COLO668 (cell line): ENCODE results near the gene IRGQ.
"Not testable (repeated sequence)": the region's sequence is repeated elsewhere in the genome, so short reads cannot be mapped to it uniquely, and the experiment has no call there.

Experiments used
- DNase-seq: peaks from one replicate; lab custom pipeline; 2025; ENCODE audit not compliant: unreplicated experiment; lab: John Stamatoyannopoulos, UW

The IRGQ gene

GRCh38 chr19:43625918-43626579 is 30.1 kb upstream of the IRGQ start:
- peak; percentile 5 for DNase-seq

- peak; percentile 44 for DNase-seq
Measured at GRCh38 chr19:43624933-43625332, 29.0 kb upstream of the IRGQ start.

DNA sequence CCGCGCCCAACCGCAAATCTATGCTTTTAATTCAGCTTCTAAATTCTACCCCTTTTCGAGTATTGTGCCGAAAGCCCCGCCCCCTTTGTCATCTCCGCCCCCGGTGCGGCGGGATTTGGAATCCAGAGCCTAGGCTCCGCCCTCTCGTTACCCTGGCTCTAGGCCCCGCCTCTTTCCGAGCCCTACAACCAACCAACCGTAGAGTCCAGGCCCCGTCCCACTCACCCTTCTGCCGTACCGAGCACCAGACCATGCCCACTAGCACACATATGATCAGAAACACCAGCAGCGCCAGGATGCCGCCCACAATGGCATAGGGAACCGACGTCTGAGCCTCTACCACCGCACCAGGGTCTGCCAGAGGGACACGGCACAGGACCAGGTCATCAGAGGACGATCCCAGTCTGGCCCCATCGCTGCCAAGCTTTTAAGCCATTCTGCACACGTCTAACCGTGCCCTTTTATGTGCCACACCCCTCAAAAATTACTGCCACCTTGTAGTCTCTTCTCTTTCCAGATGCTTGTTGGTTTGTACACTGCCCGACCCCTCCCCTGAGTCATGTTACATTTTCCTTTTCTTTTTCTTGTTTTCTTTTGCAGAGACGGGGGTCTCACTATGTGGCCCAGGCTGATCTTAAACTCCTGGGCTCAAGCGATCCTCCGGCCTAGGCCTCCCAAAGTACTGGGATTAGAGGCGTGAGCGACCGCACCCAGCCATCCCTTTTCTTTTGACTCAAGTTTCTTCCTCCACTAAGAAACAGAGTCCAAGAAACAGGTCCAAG is 28.1 kb upstream of the IRGQ start:
- no peak for DNase-seq

DNA sequence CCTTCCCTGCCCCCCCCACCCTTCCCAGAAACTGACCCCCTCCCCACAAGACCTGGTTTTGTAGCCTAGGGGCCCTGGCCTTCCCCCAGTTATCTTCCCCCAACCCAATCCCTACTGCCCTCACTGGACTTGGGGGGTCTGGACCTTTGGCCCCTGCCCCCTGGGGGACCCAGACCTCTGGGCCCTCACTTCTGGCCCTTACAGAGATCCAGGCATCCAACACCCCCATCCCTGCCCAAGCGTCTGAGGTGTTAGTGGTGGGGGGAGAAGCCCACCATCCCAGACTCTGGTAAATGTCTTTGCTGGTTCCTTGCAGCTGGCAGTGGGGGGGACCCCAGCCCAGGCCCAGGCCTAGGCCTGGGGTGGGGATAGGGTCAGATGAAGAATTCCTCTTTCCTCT is 27.0 kb upstream of the IRGQ start:
- DNase-seq = no peak

- no peak for DNase-seq
Measured at GRCh38 chr19:43622070-43622469, 26.1 kb upstream of the IRGQ start.

GRCh38 chr19:43620061-43621001 is 24.4 kb upstream of the IRGQ start:
- no peak for DNase-seq

- DNase-seq = peak; percentile 87
Measured at GRCh38 chr19:43619262-43620060, 23.5 kb upstream of the IRGQ start, which contains the start of gene ZNF428. ZNF428 (minus strand) TSS chr19:43619629; CDS start chr19:43614304, 5,325 bp downstream.

GRCh38 chr19:43618921-43619261 is 23.0 kb upstream of the IRGQ start:
- peak; percentile 68 for DNase-seq

- no peak for DNase-seq
Measured at GRCh38 chr19:43616954-43617353, 21.0 kb upstream of the IRGQ start.

DNA sequence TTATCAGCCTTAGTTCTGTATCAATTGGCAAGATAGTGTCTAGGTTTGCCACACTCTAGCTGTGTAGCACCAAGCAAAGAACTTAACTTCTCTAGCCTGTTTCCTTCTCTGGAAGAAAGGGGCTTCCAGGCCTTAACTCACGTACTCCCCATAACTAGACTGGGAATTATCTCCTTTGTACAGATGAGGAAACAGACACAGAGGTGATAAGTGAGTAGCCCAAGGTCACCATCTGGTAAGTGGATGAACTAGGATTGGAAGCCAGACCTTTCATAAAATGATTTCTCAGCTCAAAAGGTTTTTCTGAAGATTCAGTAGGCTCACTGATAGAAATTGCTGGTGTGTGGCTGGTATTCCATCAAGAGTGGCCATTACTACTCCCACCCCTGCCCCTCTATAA is 20.4 kb upstream of the IRGQ start:
- no peak for DNase-seq

DNA sequence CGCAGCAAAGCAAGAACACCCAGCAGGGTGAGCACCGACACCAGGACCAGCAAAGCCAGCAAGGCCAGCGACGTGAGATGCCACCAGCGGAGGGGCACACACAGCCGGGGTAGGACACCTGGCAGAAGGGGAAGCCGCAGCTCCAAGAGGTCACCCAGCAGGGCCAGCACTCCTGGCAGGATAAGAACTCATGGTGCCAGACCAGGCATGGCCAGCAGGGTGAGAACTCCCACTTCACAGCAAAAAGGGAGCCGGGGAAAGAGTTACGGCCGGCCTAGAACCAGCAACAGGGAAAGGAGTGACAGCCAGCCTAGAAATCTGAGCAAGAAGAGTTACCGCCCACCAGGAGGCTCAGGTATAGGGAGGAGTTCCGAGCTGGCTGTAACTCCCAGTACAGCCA is 16.4 kb upstream of the IRGQ start:
- DNase-seq = no peak

DNA sequence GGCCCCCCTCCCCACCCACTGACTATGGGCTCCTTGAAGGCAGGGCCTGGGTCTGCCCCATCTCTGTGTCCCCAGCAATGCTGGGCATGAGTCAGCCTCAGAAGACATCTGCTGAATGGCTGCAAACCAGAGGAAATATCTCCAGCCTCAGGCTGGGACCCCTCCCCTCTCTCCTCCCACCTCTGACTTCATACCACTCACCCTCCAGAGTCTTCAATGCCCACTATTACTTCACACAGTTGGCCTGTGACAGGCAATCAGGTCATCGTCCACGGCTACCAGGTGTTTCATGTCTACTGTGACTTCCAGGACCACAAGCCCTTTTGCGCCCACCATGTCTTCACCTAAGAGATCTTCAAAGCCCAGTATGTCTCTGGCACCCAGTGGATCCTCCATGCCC is 15.9 kb upstream of the IRGQ start, which contains the start of gene SRRM5:
Gene SRRM5 (plus strand): TSS at position 301 of the 400 bp plus-strand sequence. CDS start 34 bp downstream, at position 335.
- DNase-seq = no peak

- no peak for DNase-seq
Measured at GRCh38 chr19:43610493-43610892, 14.6 kb upstream of the IRGQ start.

DNA sequence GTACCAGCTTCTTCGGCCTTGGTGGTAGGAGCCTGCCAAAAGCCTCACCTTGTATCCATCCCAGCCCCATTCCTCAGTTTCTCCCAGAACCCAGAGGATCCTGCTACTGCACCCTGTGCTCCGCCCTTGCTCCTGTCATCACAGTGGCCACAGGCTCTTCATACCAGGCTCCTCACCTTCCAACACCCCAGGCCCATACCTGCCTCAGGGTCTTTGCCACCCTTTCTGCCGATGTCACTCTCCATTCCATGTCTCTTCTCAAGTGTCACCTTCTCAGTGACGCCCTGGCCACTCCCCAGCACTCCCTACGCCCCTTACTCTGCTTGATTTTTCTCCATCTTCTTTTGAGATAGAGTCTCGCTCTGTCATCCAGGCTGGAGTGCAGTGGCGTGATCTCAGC is 13.9 kb upstream of the IRGQ start:
- DNase-seq = no peak

DNA sequence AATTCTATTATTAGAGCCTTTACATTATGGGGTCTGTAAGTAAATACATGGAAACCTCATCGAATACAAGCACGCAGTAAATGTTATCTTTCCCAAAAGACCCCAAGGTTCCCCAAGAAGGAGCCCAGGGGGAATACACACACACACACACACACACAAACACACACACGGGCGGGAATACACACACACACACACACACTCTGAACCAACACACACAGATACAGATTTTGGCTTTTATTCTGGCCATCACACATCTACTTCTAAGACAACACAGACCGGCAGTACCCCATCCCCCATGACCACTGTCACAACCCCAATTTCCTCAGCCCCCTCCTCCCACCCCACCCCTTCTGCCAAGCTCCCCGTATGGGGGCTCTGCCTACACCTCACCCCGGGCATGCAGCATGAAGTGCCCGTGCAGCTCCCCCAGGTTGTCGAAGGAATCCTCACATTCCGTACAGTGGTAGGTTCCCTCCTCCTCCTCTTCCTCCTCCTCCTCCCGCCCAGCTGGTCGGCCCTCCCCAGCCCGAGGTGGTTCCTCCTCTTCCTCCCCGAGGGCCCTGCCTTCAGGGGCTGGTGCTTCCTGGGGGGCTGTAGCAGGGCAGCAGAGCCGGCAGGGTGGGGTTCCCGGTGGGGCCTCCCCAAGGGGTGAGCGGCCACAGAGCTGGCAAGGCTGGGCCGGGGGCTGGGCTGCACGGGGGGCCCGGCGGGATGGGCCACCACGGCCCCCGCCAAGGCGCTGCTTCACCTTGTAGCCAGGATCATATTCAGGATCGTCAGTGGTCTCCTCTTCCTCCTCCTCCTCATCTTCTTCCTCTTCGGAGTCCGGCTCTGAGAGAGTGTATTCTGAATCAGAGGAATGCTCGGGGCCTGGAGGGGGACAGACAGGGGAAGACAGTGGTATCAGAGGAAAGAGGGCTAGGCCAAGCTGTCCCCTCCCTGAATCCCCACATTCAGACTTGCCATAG is 11.6 kb upstream of the IRGQ start:
- DNase-seq = no peak

- DNase-seq = no peak
Measured at GRCh38 chr19:43606569-43607229, 10.8 kb upstream of the IRGQ start.

DNA sequence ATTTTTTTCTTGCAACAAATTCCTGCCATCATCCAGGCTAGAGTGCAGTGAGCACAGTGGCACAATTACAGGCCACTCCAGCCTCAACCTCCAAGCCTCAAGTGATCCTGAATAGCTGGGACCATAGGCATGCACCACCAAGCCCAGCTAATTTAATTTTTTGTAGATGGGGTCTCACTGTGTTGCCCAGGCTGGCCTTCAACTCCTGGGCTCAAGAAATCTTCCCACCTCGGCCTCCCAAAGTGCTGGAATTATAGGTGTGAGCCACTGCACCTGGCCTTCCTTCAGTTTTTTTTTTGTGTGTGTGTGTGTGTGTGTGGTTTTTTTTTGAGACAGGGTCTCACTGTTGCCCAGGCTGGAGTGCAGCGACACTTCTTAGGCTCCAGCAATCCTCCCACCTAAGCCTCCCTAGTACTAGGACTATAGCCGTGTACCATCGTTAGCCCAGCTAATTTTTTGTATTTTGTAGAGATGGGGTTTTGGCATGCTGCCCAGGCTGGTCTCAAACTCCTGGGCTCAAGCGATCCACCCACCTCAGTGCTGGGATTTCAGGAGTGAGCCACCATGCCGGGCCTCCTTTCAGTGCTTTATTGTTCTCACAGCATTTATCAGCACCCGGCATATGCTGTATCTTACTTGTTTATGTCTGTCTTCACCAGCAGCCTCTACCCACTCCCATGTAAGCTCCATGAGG is 10.1 kb upstream of the IRGQ start:
- no peak for DNase-seq

DNA sequence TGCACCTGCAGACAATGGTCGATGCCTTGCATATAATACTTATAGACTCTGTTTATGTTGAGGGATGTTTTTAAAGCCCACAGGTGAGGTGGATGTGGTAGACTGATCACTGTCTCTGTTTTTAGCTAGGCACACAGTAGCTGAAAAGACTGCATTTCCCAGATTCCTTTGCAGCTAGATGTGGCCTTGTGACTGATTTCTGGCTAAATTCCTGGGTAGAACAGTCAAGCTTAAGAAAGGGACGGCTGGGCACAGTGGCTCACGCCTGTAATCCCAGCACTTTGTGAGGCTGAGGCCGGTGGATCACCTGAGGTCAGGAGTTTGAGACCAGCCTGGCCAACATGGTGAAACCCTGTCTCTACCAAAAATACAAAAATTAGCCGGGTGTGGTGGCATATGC is 4.4 kb upstream of the IRGQ start:
- DNase-seq = not testable (repeated sequence)
